ENCODE measurements around the gene RAB36. TPM values are rescaled to one million over a fixed set of nuclear protein-coding genes. Genes with fewer than 3 reads are reported as not detected.

Gene RAB36
- polyA plus RNA-seq (2011; rRNA removed) (2.5 and 3.1 TPM in 2 replicates), polyA plus RNA-seq (2017; fragmentation: RNase III; extraction: RNeasy Plus Mini Kit Qiagen cat#74134 plus additional on column Dnase treatment) (4.0 to 4.7 TPM (median 4.5 TPM) in 3 replicates), polyA minus RNA-seq (2011; rRNA and poly(A)+ RNA removed) (3.9 and 4.0 TPM in 2 replicates)
- 4.9 and 6.9 TPM in 2 replicates for polyA plus RNA-seq (2012; cell fraction: cytosol; rRNA removed)
- 9.5 and 10.1 TPM in 2 replicates for polyA plus RNA-seq (2012; cell fraction: nucleus; rRNA removed)

GRCh38 chr22:23144932-23145877 lies at the start of gene RAB36:
Gene RAB36, plus strand, starts transcription at chr22:23145477. Its CDS starts 1,140 bp downstream, at chr22:23146617.
- H3K4me2 ChIP-seq = peak within 1 kb of the TSS; percentile 95
- peak within 1 kb of the TSS; percentile 69 to 82 for H3K27ac ChIP-seq
- ATAC-seq (peak; percentile 83 to 88), DNase-seq (ENCODE audit: low read depth in 1 of 2, low spot score in 1 of 2) (peak; percentile 90 to 99), FAIRE-seq (no peak)
- ChIA-PET POLR2A (no interaction called here), CTCF (interaction anchor here (1.4 to 1.9 kb wide), 3 partner anchors 33 to 186 kb away, joined by 3 to 8 read pairs (median 4); no protein-coding TSS in a partner anchor)
- peaks cover 20% of the 10 kb centered on the region; the same call in 1 of the 3 replicates for H3K4me1 ChIP-seq
- no peaks in the 10 kb centered on the region for H3K9me3 ChIP-seq
- WGBS (ENCODE audit: missing lambda C conversion rate) = 5% methylated on average over 18 of the region's 62 CpGs
- H3K4me3 ChIP-seq = peak within 1 kb of the TSS; percentile 56
- no peak for TF ChIP-seq FOSL2 (IDR thresholded peaks at IDR 0.05)
- TF ChIP-seq FOSL2 (CRISPR knock-in tag; IDR thresholded peaks at IDR 0.05) = peak; percentile 33; the same call in 1 of the 2 replicates
- TF ChIP-seq, protein P1, sequence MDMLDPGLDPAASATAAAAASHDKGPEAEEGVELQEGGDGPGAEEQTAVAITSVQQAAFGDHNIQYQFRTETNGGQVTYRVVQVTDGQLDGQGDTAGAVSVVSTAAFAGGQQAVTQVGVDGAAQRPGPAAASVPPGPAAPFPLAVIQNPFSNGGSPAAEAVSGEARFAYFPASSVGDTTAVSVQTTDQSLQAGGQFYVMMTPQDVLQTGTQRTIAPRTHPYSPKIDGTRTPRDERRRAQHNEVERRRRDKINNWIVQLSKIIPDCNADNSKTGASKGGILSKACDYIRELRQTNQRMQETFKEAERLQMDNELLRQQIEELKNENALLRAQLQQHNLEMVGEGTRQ (IDR thresholded peaks at IDR 0.05) = no peak; the same call in 1 of the 2 replicates
- TF ChIP-seq EHF (CRISPR knock-in tag; IDR thresholded peaks at IDR 0.05) = no peak
- TF ChIP-seq ZC3H11A (IDR thresholded peaks at IDR 0.05) = no peak
- TF ChIP-seq RNF2 (IDR thresholded peaks at IDR 0.05; ENCODE audit: borderline replicate concordance, low read depth) = no peak
- TF ChIP-seq KDM1A (IDR thresholded peaks at IDR 0.05; ENCODE audit: low read depth) = no peak
- no peak for TF ChIP-seq NR3C1 (IDR thresholded peaks at IDR 0.05)
- no peak for TF ChIP-seq CBX8 (IDR thresholded peaks at IDR 0.05)
- TF ChIP-seq ESRRA (IDR thresholded peaks at IDR 0.05; ENCODE audit: borderline replicate concordance, low read length) = no peak
- TF ChIP-seq ZSCAN20 (CRISPR knock-in tag; IDR thresholded peaks at IDR 0.05) = no peak
- no peak for TF ChIP-seq JUN (IDR thresholded peaks at IDR 0.05)
- no peak for TF ChIP-seq RAD21 (conservative IDR thresholded peaks at IDR 0.05 in 1 of 2, IDR thresholded peaks at IDR 0.05 in 1 of 2)
- no peak for TF ChIP-seq HMGXB4 (CRISPR knock-in tag; IDR thresholded peaks at IDR 0.05; ENCODE audit: borderline replicate concordance)
- TF ChIP-seq TFCP2L1 (CRISPR knock-in tag; IDR thresholded peaks at IDR 0.05) = no peak
- TF ChIP-seq, protein P2, sequence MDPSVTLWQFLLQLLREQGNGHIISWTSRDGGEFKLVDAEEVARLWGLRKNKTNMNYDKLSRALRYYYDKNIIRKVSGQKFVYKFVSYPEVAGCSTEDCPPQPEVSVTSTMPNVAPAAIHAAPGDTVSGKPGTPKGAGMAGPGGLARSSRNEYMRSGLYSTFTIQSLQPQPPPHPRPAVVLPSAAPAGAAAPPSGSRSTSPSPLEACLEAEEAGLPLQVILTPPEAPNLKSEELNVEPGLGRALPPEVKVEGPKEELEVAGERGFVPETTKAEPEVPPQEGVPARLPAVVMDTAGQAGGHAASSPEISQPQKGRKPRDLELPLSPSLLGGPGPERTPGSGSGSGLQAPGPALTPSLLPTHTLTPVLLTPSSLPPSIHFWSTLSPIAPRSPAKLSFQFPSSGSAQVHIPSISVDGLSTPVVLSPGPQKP (IDR thresholded peaks at IDR 0.05; ENCODE audit: low read depth, low read length) = no peak
- TF ChIP-seq ZNF302 (CRISPR knock-in tag; IDR thresholded peaks at IDR 0.05) = no peak
- peak; percentile 48 for TF ChIP-seq POLR2A (IDR thresholded peaks at IDR 0.05; ENCODE audit: low read length)
- TF ChIP-seq PHF8 (IDR thresholded peaks at IDR 0.05; ENCODE audit: borderline replicate concordance, low read depth) = peak; percentile 78; the same call in 1 of the 2 replicates
- TF ChIP-seq CBX2 (IDR thresholded peaks at IDR 0.05; ENCODE audit: borderline replicate concordance, low read depth) = no peak
- no peak for TF ChIP-seq HOXB5 (CRISPR knock-in tag; IDR thresholded peaks at IDR 0.05)
- no peak for TF ChIP-seq SMC3 (IDR thresholded peaks at IDR 0.05)
- TF ChIP-seq, protein P3, sequence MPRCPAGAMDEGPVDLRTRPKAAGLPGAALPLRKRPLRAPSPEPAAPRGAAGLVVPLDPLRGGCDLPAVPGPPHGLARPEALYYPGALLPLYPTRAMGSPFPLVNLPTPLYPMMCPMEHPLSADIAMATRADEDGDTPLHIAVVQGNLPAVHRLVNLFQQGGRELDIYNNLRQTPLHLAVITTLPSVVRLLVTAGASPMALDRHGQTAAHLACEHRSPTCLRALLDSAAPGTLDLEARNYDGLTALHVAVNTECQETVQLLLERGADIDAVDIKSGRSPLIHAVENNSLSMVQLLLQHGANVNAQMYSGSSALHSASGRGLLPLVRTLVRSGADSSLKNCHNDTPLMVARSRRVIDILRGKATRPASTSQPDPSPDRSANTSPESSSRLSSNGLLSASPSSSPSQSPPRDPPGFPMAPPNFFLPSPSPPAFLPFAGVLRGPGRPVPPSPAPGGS (IDR thresholded peaks at IDR 0.05) = no peak
- no peak for TF ChIP-seq RFX5 (IDR thresholded peaks at IDR 0.05)
- no peak for TF ChIP-seq HDAC2 (IDR thresholded peaks at IDR 0.05)
- no peak for TF ChIP-seq EHMT2 (IDR thresholded peaks at IDR 0.05; ENCODE audit: low read depth)
- TF ChIP-seq MAX (IDR thresholded peaks at IDR 0.05) = peak; percentile 35; the same call in 1 of the 2 replicates
- no peak for TF ChIP-seq NPAS2 (CRISPR knock-in tag; IDR thresholded peaks at IDR 0.05; ENCODE audit: borderline replicate concordance)
- no peak for TF ChIP-seq KDM5A (IDR thresholded peaks at IDR 0.05)
- TF ChIP-seq FOXS1 (CRISPR knock-in tag; IDR thresholded peaks at IDR 0.05) = no peak
- TF ChIP-seq, protein P4, sequence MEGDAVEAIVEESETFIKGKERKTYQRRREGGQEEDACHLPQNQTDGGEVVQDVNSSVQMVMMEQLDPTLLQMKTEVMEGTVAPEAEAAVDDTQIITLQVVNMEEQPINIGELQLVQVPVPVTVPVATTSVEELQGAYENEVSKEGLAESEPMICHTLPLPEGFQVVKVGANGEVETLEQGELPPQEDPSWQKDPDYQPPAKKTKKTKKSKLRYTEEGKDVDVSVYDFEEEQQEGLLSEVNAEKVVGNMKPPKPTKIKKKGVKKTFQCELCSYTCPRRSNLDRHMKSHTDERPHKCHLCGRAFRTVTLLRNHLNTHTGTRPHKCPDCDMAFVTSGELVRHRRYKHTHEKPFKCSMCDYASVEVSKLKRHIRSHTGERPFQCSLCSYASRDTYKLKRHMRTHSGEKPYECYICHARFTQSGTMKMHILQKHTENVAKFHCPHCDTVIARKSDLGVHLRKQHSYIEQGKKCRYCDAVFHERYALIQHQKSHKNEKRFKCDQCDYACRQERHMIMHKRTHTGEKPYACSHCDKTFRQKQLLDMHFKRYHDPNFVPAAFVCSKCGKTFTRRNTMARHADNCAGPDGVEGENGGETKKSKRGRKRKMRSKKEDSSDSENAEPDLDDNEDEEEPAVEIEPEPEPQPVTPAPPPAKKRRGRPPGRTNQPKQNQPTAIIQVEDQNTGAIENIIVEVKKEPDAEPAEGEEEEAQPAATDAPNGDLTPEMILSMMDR (IDR thresholded peaks at IDR 0.05) = no peak
- no peak for TF ChIP-seq JUNB (IDR thresholded peaks at IDR 0.05)
- TF ChIP-seq GATA3 (IDR thresholded peaks at IDR 0.05; ENCODE audit: borderline replicate concordance) = no peak
